Measurements from ENCODE around the gene NDFIP2. TPM values are rescaled to one million over a fixed set of nuclear protein-coding genes. Genes with fewer than 3 reads are reported as not detected.

NDFIP2 gene
- polyA plus RNA-seq, 1 donor (not counting 4 experiments of a cell fraction or from before 2014, with no cell fraction given), result 244 TPM

DNA sequence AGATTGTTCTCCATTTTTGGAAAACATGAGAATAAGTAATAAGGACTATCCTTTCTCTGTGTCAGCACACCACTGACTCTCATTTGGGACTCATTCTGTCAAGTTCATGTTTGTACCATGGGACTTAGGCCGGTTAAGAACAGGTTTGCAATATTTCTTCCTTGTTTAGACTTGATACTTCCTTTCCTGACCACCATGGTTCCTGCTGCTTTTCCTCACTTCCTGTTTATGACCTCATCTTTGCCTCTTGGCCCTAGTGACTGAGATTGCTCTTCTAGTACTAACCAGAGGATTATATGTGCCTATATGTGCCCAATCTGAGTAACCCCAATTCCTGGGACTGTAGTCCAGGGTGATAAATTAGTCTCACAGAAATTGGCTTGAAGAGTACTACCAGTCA, 32.5 kb upstream of the NDFIP2 start:
- Histone ChIP-seq H3K27me3 (ENCODE audit: control insufficient read depth, extremely low read depth, insufficient read depth, low read length) (no peaks in the 10 kb centered on the region), H3K27ac (ENCODE audit: control insufficient read depth, insufficient read depth, low read length) (no peak overlapping the region), H2AFZ (ENCODE audit: control insufficient read depth, low read length) (no peak overlapping the region), H3K9me3 (ENCODE audit: control insufficient read depth, low read depth, low read length) (no peaks in the 10 kb centered on the region), H3K4me3 (ENCODE audit: control insufficient read depth in 2 of 3, extremely low read depth in 1 of 3, insufficient read depth in 2 of 3, low read depth in 1 of 3, low read length in 3 of 3) (no peak overlapping the region), H3K79me2 (ENCODE audit: control insufficient read depth, insufficient read depth, low read length) (no peaks in the 10 kb centered on the region), H3K36me3 (ENCODE audit: control insufficient read depth in 2 of 2, extremely low read depth in 1 of 2, insufficient read depth in 2 of 2, low read length in 2 of 2) (no peaks in the 10 kb centered on the region), H3K4me1 (ENCODE audit: control insufficient read depth, extremely low read depth, insufficient read depth, low read length) (peaks cover 8% of the 10 kb centered on the region), H3K9ac (ENCODE audit: control insufficient read depth, extremely low read depth, insufficient read depth, low read length) (no peak overlapping the region), H4K20me1 (ENCODE audit: control insufficient read depth, extremely low read depth, insufficient read depth, low read length) (no peaks in the 10 kb centered on the region), H3K4me2 (ENCODE audit: control insufficient read depth, extremely low read depth, insufficient read depth, low read depth, low read length) (no peak overlapping the region), H3K9me1 (ENCODE audit: control insufficient read depth, extremely low read depth, insufficient read depth, low read length) (no peaks in the 10 kb centered on the region)
- no peak for TF ChIP-seq EZH2 (IDR thresholded peaks at IDR 0.05; ENCODE audit: low read length)
- no peak for TF ChIP-seq CTCF (optimal IDR thresholded peaks at IDR 0.05 in 1 of 3, IDR thresholded peaks at IDR 0.05 in 1 of 3, conservative IDR thresholded peaks at IDR 0.05 in 1 of 3; ENCODE audit: extremely low read depth in 1 of 3, insufficient read depth in 2 of 3, low read length in 3 of 3)
- dilution Hi-C loops (cut with MboI; ENCODE audit: extremely low pct_ligation_motif_present, low sequenced_read_pairs), result no loop called here
- DNase-seq (ENCODE audit: low read depth, low spot score) (no peak), FAIRE-seq (peak; percentile 29)

GRCh38 chr13:79450110-79450509, 30.8 kb upstream of the NDFIP2 start:
- Histone ChIP-seq H3K4me3 (ENCODE audit: control insufficient read depth in 2 of 3, extremely low read depth in 1 of 3, insufficient read depth in 2 of 3, low read depth in 1 of 3, low read length in 3 of 3) (no peak overlapping the region), H3K27ac (ENCODE audit: control insufficient read depth, insufficient read depth, low read length) (no peak overlapping the region), H4K20me1 (ENCODE audit: control insufficient read depth, extremely low read depth, insufficient read depth, low read length) (no peaks in the 10 kb centered on the region), H3K4me1 (ENCODE audit: control insufficient read depth, extremely low read depth, insufficient read depth, low read length) (peaks cover 8% of the 10 kb centered on the region), H3K79me2 (ENCODE audit: control insufficient read depth, insufficient read depth, low read length) (no peaks in the 10 kb centered on the region), H3K9me1 (ENCODE audit: control insufficient read depth, extremely low read depth, insufficient read depth, low read length) (no peaks in the 10 kb centered on the region), H3K9ac (ENCODE audit: control insufficient read depth, extremely low read depth, insufficient read depth, low read length) (no peak overlapping the region), H3K36me3 (ENCODE audit: control insufficient read depth in 2 of 2, extremely low read depth in 1 of 2, insufficient read depth in 2 of 2, low read length in 2 of 2) (no peaks in the 10 kb centered on the region), H3K4me2 (ENCODE audit: control insufficient read depth, extremely low read depth, insufficient read depth, low read depth, low read length) (no peak overlapping the region), H2AFZ (ENCODE audit: control insufficient read depth, low read length) (no peak overlapping the region), H3K27me3 (ENCODE audit: control insufficient read depth, extremely low read depth, insufficient read depth, low read length) (no peaks in the 10 kb centered on the region), H3K9me3 (ENCODE audit: control insufficient read depth, low read depth, low read length) (no peaks in the 10 kb centered on the region)
- TF ChIP-seq EZH2 (IDR thresholded peaks at IDR 0.05; ENCODE audit: low read length) (no peak), CTCF (optimal IDR thresholded peaks at IDR 0.05 in 1 of 3, IDR thresholded peaks at IDR 0.05 in 1 of 3, conservative IDR thresholded peaks at IDR 0.05 in 1 of 3; ENCODE audit: extremely low read depth in 1 of 3, insufficient read depth in 2 of 3, low read length in 3 of 3) (no peak)
- FAIRE-seq (no peak), DNase-seq (ENCODE audit: low read depth, low spot score) (no peak)
- dilution Hi-C loops (cut with MboI; ENCODE audit: extremely low pct_ligation_motif_present, low sequenced_read_pairs), result no loop called here
